ENCODE results near the gene OXSR1. TPM values are rescaled to one million over a fixed set of nuclear protein-coding genes. Genes with fewer than 3 reads are reported as not detected.

The OXSR1 gene
- total RNA-seq, 1 experiment from 2014 or later = 35.1 TPM

DNA sequence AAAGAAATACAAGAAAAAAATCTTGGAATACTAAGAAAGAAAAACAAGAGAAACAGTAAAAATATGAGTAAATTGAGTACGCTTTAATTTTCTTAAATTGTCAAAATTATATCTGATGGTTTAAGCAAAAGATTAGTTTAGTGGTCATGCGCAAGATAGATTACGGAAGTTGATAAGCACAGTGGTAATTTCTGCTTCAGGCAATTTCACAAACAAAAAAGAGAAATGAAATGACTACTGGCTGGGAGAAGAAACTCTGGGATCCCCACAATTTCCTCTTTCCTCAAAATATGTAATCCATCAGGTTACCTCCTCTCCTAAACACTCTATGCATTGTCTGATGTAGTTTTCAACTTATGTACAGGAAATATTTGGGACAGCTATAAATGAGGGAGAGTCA lies 17.9 kb upstream of the OXSR1 start (continued):
- TF ChIP-seq TCF7L2 (IDR thresholded peaks at IDR 0.05; ENCODE audit: borderline replicate concordance, extremely low read depth, insufficient read depth, insufficient read length) (no peak), ELF1 (IDR thresholded peaks at IDR 0.05; ENCODE audit: borderline replicate concordance, low read depth) (no peak), SP1 (IDR thresholded peaks at IDR 0.05; ENCODE audit: low read depth) (no peak), ZNF274 (IDR thresholded peaks at IDR 0.05; ENCODE audit: low read depth, low read length) (no peak), POLR2A (IDR thresholded peaks at IDR 0.05; ENCODE audit: borderline replicate concordance, extremely low read depth, insufficient read depth, insufficient read length) (no peak), CEBPB (IDR thresholded peaks at IDR 0.05; ENCODE audit: low read depth) (no peak), CBX3 (IDR thresholded peaks at IDR 0.05; ENCODE audit: low read depth) (no peak)

DNA sequence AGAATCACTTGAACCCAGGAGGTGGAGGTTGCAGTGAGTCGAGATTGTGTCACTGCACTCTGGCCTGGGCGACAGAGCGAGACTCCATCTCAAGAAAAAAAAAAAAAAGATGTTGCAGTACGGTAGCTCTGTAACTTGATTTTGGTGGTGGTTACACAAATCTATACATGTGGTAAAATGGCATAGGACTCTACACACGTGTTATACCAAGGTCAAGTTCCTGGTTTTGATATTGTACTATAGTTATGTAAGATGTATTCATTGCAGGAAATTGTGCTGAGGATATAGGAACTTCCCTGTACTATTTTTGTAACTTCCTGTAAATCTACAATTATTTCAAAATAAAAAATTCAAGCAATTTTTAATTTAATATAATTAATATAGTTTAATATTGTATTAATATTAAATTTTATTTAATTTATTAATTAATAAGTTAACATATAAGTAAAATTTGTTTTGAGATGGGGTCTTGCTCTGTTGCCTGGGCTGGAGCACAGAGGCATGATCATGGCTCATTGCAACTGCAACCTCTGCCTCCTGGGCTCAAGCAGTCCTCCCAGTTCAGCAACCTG lies 16.9 kb upstream of the OXSR1 start:
- CTCF ChIA-PET = no interaction called here

More for the DNA sequence above, 16.9 kb upstream of the OXSR1 start:
- Histone ChIP-seq H3K36me3 (ENCODE audit: control insufficient read depth in 1 of 2, insufficient read depth in 2 of 2, low read length in 2 of 2) (no peaks in the 10 kb centered on the region), H3K4me2 (ENCODE audit: low read length) (no peak overlapping the region), H2AFZ (ENCODE audit: low read depth, low read length, poor library complexity, severe bottlenecking) (no peak overlapping the region), H3K4me1 (ENCODE audit: control insufficient read depth in 1 of 2, insufficient read depth in 2 of 2, low read length in 2 of 2) (peaks cover 0 to 15% of the 10 kb centered on the region in 2 experiments; a peak in 2 of 4 replicates), H3K27ac (ENCODE audit: low read depth, low read length) (no peak overlapping the region), H3K27me3 (ENCODE audit: insufficient read depth, low read length) (no peaks in the 10 kb centered on the region), H3K4me3 (replicated peaks in 1 of 2; ENCODE audit: low read depth in 1 of 2, low read length in 2 of 2) (no peak overlapping the region), H3K9me2 (ENCODE audit: insufficient read depth) (no peaks in the 10 kb centered on the region), H4K20me1 (ENCODE audit: insufficient read depth) (no peaks in the 10 kb centered on the region), H3K9me3 (ENCODE audit: control insufficient read depth in 1 of 2, insufficient read depth in 1 of 2, low read depth in 1 of 2, low read length in 2 of 2) (peaks cover 0 to 9% of the 10 kb centered on the region in 2 experiments; a peak in 1 of 4 replicates), H3K79me2 (ENCODE audit: insufficient read depth, low read length) (no peaks in the 10 kb centered on the region), H3K9ac (ENCODE audit: low read length) (no peak overlapping the region)
- ChIA-PET RAD21 (ENCODE audit: low non-redundant PET in 1 of 2, low total read pairs in 2 of 2, uncharacterized antibody in 2 of 2, unreplicated experiment in 2 of 2) (no interaction called here), POLR2A (interaction anchor here (1.0 kb wide), 1 partner anchor 11 kb away, joined by 4 read pairs; the partner anchor contains the start of gene ACAA1)
- ATAC-seq (no peak), DNase-seq (ENCODE audit: low read depth, low spot score) (no peak)
- no TSS peak for BruUV-seq (replicated peaks)
- TF ChIP-seq YY1 (IDR thresholded peaks at IDR 0.05; ENCODE audit: extremely low read depth, insufficient replicate concordance, low read depth, low read length) (no peak), JUND (IDR thresholded peaks at IDR 0.05) (no peak), SP1 (IDR thresholded peaks at IDR 0.05; ENCODE audit: low read depth) (no peak), ZNF274 (IDR thresholded peaks at IDR 0.05; ENCODE audit: low read depth, low read length) (no peak), ZFX (IDR thresholded peaks at IDR 0.05) (no peak), EGR1 (IDR thresholded peaks at IDR 0.05; ENCODE audit: low read depth) (no peak), SRF (IDR thresholded peaks at IDR 0.05; ENCODE audit: low read depth) (no peak)
- TF ChIP-seq, protein P1, sequence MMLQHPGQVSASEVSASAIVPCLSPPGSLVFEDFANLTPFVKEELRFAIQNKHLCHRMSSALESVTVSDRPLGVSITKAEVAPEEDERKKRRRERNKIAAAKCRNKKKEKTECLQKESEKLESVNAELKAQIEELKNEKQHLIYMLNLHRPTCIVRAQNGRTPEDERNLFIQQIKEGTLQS (IDR thresholded peaks at IDR 0.05) = no peak
- TF ChIP-seq, protein P2, sequence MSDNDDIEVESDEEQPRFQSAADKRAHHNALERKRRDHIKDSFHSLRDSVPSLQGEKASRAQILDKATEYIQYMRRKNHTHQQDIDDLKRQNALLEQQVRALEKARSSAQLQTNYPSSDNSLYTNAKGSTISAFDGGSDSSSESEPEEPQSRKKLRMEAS (IDR thresholded peaks at IDR 0.05) = no peak
- TF ChIP-seq, protein P3, sequence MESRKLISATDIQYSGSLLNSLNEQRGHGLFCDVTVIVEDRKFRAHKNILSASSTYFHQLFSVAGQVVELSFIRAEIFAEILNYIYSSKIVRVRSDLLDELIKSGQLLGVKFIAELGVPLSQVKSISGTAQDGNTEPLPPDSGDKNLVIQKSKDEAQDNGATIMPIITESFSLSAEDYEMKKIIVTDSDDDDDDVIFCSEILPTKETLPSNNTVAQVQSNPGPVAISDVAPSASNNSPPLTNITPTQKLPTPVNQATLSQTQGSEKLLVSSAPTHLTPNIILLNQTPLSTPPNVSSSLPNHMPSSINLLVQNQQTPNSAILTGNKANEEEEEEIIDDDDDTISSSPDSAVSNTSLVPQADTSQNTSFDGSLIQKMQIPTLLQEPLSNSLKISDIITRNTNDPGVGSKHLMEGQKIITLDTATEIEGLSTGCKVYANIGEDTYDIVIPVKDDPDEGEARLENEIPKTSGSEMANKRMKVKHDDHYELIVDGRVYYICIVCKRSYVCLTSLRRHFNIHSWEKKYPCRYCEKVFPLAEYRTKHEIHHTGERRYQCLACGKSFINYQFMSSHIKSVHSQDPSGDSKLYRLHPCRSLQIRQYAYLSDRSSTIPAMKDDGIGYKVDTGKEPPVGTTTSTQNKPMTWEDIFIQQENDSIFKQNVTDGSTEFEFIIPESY (IDR thresholded peaks at IDR 0.05; ENCODE audit: extremely low read depth, insufficient replicate concordance, low read length) = no peak
- intact Hi-C loops (cut with micrococcal nuclease) = no loop called here

Measured in HCT116 (cell line).